ENCODE measurements around the gene FOXC2. TPM values are rescaled to one million over a fixed set of nuclear protein-coding genes. Genes with fewer than 3 reads are reported as not detected.

Gene FOXC2
- total RNA-seq, 4 donors from 2014 or later: 9.3 to 18.2 (median 14.1) TPM

DNA sequence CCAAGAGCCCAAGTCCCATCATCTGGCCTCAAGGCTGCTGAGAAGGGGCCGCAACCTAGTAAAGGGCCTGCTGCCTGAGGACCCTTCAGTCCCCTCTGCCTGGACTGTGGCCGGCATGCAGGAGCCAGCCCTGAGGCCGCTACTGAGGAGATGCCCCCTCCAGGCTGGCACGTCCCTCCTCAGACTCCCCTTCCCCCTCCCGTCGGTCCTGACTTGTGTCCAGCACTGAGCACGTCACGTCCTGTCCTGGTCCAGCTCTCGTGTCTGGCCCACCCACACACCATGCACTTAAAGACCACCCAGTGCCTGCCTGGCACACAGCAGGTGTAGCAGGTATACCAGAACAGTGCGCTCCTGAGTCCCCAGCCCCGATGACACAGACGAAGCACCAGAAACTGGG lies 21.1 kb upstream of the FOXC2 start:
- Histone ChIP-seq H3K4me3 (no peak overlapping the region), H3K9me3 (no peaks in the 10 kb centered on the region), H3K27ac (peak overlapping the region in 1 of 4 donors; percentile 25), H3K27me3 (no peaks in the 10 kb centered on the region), H3K4me1 (peaks cover 0 to 5% (median 0%) of the 10 kb centered on the region in 4 donors), H3K36me3 (peaks cover 0 to 95% (median 10%) of the 10 kb centered on the region in 3 donors)
- no peak for DNase-seq (ENCODE audit: low spot score in 2 of 2)
- WGBS, 2 donors: 77 to 79% methylated on average over 12 of the region's 12 CpGs
- TF ChIP-seq POLR2A (IDR thresholded peaks at IDR 0.05) (no peak), EP300 (IDR thresholded peaks at IDR 0.05) (no peak)
- TF ChIP-seq, protein P1, sequence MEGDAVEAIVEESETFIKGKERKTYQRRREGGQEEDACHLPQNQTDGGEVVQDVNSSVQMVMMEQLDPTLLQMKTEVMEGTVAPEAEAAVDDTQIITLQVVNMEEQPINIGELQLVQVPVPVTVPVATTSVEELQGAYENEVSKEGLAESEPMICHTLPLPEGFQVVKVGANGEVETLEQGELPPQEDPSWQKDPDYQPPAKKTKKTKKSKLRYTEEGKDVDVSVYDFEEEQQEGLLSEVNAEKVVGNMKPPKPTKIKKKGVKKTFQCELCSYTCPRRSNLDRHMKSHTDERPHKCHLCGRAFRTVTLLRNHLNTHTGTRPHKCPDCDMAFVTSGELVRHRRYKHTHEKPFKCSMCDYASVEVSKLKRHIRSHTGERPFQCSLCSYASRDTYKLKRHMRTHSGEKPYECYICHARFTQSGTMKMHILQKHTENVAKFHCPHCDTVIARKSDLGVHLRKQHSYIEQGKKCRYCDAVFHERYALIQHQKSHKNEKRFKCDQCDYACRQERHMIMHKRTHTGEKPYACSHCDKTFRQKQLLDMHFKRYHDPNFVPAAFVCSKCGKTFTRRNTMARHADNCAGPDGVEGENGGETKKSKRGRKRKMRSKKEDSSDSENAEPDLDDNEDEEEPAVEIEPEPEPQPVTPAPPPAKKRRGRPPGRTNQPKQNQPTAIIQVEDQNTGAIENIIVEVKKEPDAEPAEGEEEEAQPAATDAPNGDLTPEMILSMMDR (IDR thresholded peaks at IDR 0.05): no peak

DNA sequence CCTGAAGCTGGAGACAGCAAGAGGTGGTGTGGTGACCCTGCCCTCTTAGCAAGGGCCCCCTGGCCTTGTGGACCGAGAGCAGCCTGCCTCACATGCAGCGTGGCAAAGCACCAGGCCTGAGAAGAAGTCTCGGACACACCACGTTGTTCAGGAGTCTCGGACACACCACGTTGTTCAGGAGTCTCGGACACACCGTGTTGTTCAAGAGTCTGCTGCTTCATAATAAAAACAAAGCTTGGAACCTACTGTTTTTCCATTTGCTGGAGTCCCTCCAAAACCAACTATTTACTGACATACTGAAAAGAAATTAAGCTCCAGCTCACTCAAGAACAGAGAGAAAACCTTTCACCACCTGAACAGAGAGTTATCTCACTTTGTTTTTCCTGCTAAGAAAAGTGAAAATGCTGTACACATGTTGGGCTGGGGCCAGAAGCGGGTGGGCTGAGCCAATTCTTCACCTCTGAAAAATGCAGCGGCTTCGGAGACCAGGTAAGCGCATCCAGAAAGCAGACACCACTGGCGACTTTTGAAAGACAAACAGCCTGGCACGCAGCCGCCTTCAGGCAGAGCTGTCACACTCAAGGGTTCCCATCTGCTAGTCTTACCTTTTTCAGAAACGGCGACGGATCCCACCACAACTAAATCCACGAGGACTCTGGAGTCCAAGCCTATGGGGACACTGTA lies 20.5 kb upstream of the FOXC2 start:
- Histone ChIP-seq H3K27ac (peak overlapping the region in 1 of 4 donors; percentile 25), H3K27me3 (no peaks in the 10 kb centered on the region), H3K36me3 (peaks cover 0 to 95% (median 7%) of the 10 kb centered on the region in 3 donors), H3K4me3 (no peak overlapping the region), H3K4me1 (peaks cover 0 to 5% (median 0%) of the 10 kb centered on the region in 4 donors), H3K9me3 (no peaks in the 10 kb centered on the region)
- WGBS, 2 donors: 72 to 74% methylated on average over 19 of the region's 19 CpGs
- no peak for TF ChIP-seq EP300 (IDR thresholded peaks at IDR 0.05)
- DNase-seq (ENCODE audit: low spot score in 2 of 2): no peak

DNA sequence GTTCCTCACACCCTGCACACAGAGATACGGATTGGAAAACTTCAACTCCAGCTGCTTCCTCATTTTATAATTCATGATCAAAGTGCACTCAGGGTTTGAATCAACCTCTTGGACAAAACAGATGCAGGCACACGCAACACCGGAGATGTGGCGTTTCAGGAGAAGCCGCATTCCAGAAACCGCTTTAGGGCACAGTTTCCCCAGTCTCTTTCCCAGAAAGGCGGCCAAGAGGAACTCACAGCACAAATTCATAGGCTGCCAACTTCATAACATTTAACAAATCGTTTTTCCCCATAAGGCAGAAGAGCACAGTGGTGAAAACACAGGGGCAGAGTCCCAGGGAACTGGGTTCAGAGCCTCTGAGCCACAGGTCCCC lies 20.0 kb upstream of the FOXC2 start:
- TF ChIP-seq POLR2A (IDR thresholded peaks at IDR 0.05) (no peak), EP300 (IDR thresholded peaks at IDR 0.05) (no peak)
- TF ChIP-seq, protein P1 (IDR thresholded peaks at IDR 0.05): no peak
- no peak for DNase-seq (ENCODE audit: low spot score in 2 of 2)
- WGBS, 2 donors: 86 to 87% methylated on average over 8 of the region's 8 CpGs
- peaks cover 0 to 5% (median 0%) of the 10 kb centered on the region in 4 donors for H3K4me1 ChIP-seq
- no peak overlapping the region for H3K27ac ChIP-seq
- H3K9me3 ChIP-seq: no peaks in the 10 kb centered on the region
- H3K36me3 ChIP-seq: peaks cover 0 to 95% (median 3%) of the 10 kb centered on the region in 3 donors
- no peaks in the 10 kb centered on the region for H3K27me3 ChIP-seq
- no peak overlapping the region for H3K4me3 ChIP-seq

DNA sequence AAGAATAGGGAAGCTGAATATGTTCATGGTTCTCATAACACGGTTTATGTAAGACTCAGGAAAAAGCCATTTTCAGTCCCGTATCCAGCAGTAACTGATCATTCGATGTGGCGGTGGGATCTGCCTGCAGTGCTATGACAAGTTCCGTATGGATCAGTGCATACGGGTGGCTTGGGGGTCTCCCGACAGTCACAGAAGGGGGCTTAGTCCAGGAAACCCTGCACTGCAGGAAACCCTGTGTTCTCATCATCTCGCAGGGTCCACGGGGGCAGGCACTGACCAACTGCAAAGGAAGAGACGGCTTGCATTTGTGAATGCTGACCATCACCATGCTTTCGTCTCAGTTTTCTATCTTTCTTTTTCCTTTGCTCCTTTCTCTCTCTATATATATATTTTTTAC lies 19.3 kb upstream of the FOXC2 start:
- H3K4me1 ChIP-seq: peaks cover 0 to 5% (median 0%) of the 10 kb centered on the region in 4 donors
- no peaks in the 10 kb centered on the region for H3K9me3 ChIP-seq
- no peak overlapping the region for H3K4me3 ChIP-seq
- no peak for DNase-seq (ENCODE audit: low spot score in 2 of 2)
- TF ChIP-seq, protein P1 (IDR thresholded peaks at IDR 0.05): no peak
- TF ChIP-seq POLR2A (IDR thresholded peaks at IDR 0.05) (no peak), EP300 (IDR thresholded peaks at IDR 0.05) (no peak)
- no peak overlapping the region for H3K27ac ChIP-seq
- peaks cover 0 to 95% (median 0%) of the 10 kb centered on the region in 3 donors for H3K36me3 ChIP-seq
- no peaks in the 10 kb centered on the region for H3K27me3 ChIP-seq
- WGBS, 2 donors: 93 to 97% methylated on average over 11 of the region's 11 CpGs

DNA sequence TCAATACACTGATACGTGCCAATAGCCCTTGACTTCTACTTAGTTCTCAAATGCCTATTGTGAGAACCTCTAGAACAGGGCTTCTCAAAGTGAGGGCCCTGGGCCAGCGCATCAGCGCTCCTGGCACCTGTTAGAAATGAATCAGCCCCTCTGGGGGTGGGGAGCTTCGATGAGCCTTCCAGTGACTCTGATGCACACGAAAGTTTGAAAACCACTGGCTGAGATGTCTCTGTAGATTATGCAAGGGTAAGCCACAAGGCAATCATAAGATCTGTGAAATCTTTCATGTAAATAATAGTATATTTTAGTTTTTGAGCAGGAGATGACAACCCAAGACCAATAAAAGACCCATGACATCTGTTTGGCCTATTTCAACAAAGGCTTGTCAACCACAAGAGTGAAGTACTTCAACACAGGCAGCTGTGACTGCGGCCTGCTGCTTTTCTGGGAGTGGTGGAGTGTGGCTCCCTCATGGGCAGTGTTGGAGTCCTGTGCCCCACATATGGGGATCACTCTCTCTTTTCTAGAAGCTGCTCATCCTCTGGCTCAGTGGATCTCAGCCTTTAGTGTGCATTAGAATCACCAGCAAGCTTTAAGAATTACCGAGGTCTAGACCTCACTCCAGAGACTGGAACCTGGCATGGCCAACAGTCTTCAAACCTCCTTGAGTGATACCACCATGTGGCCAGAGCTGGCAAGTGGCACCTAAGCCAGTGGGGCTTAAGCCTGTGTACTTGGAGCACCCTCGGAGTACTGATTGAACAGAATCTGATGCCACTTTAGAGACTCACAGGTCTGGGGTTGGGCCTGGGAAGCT lies 17.3 kb upstream of the FOXC2 start:
- Histone ChIP-seq H3K9me3 (no peaks in the 10 kb centered on the region), H3K4me1 (peaks cover 0 to 23% (median 3%) of the 10 kb centered on the region in 4 donors), H3K36me3 (peaks cover 0 to 86% (median 0%) of the 10 kb centered on the region in 3 donors), H3K27ac (no peak overlapping the region), H3K4me3 (no peak overlapping the region), H3K27me3 (no peaks in the 10 kb centered on the region)
- TF ChIP-seq, protein P1 (IDR thresholded peaks at IDR 0.05): no peak
- TF ChIP-seq POLR2A (IDR thresholded peaks at IDR 0.05): no peak
- TF ChIP-seq EP300 (IDR thresholded peaks at IDR 0.05): no peak
- DNase-seq (ENCODE audit: low spot score in 2 of 2): no peak
- 81% methylated on average over 7 of the region's 8 CpGs for WGBS, 2 donors
